HG03175 (cell line): Measurements from ENCODE around the gene FHOD3.
"Not testable (repeated sequence)": the region's sequence is repeated elsewhere in the genome, so short reads cannot be mapped to it uniquely, and the experiment has no call there.

Source experiments
- ATAC-seq: cut with Tn5 transposase; IDR thresholded peaks from one replicate; pipeline ENCODE4 v1.9.1; 2021; ENCODE audit warnings: mild to moderate bottlenecking, moderate library complexity; ENCODE audit not compliant: unreplicated experiment

The FHOD3 gene

DNA sequence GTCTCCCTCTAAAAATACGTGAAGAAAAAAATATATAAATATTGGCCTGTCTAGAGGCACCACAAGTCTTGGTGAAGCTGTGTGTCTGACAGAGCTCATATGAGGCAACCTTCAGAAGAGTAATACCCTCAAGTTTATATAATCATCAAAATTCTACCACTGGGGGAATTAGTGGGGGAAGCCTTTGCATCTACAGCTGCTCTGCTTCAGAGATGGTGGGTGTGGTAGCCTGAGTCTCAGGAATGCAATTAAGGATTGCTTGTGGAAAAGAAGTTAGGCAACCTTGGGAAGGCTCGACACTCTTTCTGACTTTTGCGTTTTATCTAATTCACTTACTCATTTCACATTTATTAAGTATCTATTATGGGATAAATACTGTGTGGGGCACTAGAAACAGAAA, 513.9 kb downstream of the FHOD3 start:
- ATAC-seq: no peak

DNA sequence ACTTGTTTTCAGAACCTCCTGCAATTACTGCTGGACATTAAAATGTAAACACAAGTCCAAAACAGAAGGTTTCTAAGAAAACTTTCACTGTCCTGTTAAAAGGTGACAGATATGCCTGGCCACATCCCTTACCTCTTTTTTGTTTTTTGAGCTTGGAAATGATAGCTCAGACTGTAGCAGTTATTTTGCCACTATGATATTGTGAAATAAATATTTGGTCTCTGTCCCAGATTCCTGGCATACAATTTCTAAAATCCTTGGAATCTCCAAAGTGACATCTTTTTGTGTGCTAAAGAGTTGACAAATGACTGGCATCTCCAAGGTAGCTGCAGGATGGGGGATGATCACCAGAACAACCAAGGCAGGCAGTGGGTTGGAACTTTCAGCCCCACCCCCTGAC, 514.4 kb downstream of the FHOD3 start:
- no peak for ATAC-seq

DNA sequence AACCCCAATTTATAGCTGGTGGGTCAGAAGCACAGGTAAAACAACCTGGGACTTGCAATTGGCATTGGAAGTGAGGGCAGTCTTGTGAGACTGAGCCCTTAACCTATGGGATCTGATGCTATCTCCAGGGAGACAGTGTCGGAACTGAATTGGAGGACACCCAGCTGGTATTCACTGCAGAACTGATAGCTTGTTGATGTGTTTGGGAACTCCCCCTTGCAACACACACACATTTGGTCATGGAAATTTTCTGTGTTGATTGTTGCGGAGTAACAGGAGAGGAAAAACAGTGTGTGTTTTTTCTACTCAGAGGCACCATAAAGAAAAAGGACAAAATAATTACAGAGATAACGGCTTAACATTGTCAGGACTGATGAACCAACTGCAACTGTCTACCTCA, 515.2 kb downstream of the FHOD3 start:
- no peak for ATAC-seq

DNA sequence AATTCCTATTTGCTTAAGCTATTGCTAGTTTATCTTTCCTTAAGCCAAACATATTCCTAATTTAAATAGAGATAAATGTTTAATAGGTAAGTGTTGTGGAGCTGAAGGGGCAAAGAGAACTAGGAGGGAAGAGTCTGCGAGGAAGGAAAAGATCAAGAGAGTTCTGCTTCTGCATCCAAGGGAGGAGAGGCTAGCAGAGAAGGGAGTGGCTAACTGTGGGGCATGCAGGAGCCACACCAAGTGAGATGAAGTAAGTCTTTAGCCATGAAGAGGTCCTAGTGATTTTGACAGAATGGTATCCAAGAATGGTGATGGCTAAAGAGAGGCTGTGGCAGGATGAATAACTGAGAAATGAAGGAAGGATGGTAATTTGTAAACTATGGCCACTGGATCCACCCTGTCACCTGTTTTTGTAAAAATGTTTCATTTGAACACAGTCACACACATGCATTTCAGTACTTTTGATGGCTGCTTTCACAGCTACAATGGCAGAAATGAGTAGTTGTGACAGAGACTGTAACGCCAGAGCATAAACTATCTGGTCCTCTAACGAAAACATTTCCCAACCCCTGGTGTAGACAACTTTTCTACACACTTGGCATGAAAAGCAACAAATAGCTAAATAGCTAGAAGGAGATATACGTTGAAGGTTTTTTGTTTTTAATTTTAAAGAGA, 515.7 kb downstream of the FHOD3 start:
- ATAC-seq: no peak

DNA sequence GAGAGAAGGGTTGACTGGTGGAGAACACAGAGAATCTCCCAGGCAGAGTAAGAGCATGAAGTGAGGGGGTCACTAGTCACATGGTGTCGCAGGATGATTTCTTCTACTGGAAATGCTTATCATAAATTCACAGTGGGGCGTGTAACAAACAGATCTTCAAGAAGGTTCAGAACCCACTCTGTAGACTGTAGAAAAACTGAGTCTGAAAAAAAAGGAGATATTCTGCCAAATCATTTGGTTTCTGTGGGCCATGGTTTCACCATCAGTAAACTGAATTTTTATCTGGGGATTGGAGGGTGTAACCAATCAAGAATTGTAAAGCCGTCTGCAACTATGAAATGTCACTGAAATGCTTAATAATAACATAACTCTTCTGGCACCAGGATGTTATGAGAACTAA, 516.3 kb downstream of the FHOD3 start:
- ATAC-seq: no peak

DNA sequence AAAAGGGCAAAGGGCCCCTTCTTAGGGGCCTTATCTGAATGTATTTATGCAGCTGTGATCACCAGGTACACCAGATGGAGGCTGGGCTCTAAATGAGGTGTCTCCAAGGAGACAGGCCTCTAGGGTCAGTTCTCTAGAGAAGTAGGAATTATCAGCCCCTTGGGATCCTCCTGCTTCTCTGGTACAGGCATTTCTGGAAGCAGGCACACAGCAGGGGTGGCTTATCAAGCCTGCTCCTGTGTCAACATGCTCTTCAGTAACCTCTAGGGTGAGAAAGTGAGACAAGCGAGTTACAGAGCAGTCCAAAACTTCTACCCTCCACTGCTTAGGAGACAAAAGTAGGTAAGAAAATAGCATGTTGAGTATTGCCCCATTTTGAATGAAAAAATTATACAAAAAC, 517.5 kb downstream of the FHOD3 start:
- ATAC-seq: no peak

DNA sequence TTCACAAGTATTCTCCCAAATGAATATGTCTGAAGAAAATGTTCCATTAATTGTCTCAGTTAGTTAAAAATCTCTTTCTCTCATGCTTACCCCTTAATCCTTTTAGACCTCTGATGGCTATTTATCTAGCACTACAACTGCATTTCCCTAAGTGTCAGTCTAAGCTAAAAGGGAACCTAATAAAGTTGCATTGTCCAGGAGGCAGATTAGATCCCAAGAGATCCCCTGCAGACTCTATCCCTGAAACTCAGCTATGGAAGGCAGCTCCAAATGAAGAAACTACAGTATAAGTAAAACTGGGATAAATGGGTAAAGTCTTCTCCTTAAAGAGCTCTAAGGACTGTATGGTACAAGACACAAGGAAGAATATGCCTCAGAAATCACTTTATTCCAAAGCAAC, 518.6 kb downstream of the FHOD3 start:
- not testable (repeated sequence) for ATAC-seq

DNA sequence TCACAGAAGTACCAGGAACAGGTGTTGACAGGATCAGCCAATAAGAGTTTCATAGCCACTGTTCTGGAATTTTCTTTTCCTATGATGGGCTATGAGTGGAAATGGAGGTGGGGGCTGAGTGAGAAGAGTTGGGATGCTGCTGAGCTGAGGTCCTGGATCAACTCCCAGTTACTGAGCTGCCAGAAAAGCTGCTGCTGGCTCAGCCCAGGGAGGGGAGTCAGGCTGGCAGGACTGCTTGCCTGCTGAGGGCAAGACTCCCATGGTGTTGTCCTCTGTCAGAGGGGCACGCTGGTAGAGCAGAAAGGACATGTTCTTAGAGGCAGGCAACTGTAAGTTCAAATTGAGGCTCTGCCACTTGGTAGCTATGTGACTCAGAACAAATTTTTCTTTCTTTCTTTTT, 519.5 kb downstream of the FHOD3 start:
- no peak for ATAC-seq

DNA sequence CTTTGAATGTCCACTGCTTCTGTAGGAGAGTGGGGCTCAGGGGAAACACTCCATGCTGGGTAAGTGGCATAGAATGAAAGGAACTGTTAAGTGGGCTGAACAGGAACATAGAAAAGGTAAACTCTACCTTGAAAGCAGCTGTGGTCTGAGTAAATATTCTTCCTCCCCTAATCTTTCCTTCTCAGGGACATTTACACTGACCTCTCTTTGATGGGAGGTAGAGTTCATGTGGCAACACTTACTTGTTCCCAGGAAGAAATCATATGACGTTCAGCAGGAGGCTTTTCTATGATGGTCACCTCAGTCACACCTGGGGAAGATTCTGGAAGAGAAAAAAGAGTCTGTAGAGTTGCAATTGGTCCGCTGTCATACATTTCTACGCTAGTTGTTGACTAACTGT, 521.1 kb downstream of the FHOD3 start:
- ATAC-seq: no peak

DNA sequence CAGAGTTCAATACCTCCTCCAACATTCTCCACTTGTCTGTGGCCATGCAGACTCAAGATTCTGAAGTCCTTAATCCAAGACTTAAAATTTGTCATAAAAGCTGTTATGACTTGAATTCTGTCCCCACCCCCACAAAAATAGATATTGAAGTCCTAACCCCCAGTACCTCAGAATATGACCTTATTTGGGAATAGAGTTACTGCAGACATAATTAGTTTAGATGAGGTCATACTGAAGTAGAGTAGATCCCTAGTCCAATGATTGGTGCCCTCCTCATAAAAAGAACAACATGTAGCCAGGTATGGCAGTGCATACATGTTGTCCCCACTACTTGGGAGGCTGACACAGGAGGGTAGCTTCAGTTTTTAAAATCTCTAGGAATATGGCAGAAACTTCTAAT, 522.1 kb downstream of the FHOD3 start:
- no peak for ATAC-seq

DNA sequence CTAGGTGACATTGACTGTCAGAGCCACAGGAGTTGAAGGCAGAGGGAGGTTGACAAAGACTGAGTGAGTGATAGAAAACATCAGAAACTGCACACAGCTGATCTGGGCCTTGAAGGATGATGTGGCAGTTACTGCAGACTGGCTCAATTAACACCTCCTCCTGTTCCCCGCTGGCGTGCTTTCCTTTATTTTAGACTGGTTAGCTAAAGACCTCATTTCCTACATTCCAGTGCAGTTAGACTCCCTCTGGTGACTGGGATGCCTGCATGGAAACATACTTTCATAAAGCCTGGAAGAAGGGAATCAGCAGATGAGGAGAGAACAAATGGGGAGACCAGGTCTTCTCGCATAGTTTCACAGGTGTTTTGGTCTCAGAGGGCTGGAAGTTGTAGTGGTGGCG, 524.2 kb downstream of the FHOD3 start:
- no peak for ATAC-seq

DNA sequence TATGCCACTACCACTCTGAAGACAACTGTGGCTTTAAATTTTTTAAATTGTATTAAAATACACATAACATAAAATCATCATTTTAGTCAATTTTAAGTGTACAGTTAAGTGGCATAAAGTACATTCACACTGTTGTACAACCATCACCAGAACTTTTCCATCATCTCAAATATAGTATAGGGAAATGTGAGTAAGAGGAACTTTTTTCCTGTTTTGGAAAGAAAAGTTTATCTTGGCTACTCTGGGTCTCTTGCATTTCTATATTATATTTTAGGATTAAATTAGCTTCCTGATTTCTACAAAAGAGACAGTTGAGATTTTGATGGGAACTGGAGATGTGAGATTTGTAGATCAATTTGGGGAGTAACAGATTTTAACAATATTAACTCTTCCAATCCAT, 528.0 kb downstream of the FHOD3 start:
- ATAC-seq: no peak

DNA sequence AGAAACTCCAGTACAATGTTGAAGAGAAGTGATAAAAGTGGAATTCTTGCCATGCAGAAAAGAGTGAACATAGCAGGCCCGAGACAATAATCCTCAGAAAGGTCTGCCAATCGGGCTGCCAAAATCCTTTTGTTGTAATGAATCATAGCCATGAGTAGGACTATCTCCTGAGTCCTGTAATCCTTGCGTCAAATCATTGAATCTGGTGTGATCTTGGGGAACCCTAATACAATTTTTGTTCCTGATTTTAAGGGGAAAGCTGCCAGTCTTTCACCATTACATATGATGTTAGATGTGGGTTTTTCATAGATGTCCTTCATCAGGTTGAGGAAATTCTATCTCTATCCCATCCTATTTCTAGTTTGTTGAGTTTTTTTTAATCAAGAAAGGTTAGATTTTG, 529.0 kb downstream of the FHOD3 start:
- ATAC-seq: no peak

DNA sequence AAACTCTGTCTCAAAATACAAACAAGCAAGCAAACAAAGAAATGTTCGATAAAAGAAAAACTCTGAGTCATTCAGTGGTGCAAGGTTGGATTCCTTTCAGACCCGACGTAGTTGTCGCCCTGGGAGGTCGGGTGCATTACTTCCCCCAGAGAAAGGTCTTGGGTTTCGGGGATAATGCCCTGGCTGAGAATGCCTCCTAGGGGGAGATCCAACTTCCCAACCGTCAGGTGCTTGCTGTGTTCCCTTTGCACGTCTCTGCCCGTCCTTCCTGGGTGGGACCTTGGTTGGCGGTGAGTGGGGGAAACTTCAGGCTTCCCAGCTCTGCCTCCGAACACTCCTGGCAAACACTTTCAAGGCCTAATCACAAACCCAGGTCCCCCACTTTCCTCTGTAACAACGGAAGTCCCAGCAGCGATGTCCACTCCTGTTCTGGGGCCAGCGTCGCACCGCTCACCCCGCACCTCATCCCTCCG, 530.7 kb downstream of the FHOD3 start:
- peak; percentile 3 for ATAC-seq

DNA sequence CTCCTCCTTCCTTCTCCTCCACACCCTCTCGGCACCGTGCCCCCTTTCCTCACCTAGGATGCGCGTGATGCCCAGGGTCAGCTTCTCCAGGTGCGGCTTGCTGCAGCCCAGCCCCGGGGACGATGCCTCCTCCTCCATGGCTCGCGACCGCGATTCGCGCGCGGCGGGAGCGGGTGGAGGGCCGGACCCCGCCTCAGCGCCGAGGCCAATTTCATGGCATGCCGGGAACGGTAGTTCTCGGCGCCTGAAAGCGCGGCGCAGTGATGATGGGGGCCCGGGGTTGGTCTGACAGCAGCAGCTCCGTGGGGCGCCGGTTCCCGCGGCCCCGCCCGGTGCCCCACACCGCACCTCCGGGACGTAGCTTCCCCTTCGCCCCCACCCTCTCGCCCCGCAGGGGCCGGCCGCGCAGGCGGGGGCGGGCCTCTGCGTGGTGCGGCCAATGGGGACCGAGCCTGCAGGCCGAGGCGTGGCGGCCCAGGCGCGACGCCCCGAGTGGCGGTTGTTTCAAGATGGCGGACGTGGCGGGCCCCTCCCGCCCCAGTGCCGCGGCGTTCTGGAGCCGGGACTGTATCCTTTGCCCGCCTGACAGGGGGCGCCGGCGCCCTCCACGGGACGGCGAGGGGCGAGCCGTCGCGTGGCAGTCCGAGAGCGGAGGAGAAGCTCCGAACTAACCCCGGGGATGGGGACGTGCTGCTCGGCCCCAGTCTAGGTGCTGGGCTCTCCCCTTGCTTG, 531.3 kb downstream of the FHOD3 start, which contains the start of the genes KIAA1328 and TPGS2:
Gene KIAA1328 (plus strand): TSS at position 498 of the 732 bp plus-strand sequence. CDS start 12 bp downstream, at position 510.
Gene TPGS2 (minus strand): TSS at position 373 of the 732 bp plus-strand sequence. CDS start 235 bp downstream, at position 138.
- peak; percentile 92 for ATAC-seq
